Adipose tissue (tissue), 3 donors: ENCODE data around the gene GPR83. TPM values are rescaled to one million over a fixed set of nuclear protein-coding genes. Genes with fewer than 3 reads are reported as not detected.
"Not testable (repeated sequence)": the region's sequence is repeated elsewhere in the genome, so short reads cannot be mapped to it uniquely, and the experiment has no call there.

Source experiments
- H3K27ac ChIP-seq: one replicate; pipeline ENCODE4 v1.5.1; 2013; ENCODE audit warnings: low read depth, low read length
- WGBS, 3 donors: extraction: QIAGEN DNeasy Blood & Tissue Kit; methylation state at CpG; one replicate each; pipeline ENCODE4 v1.1.7; 2013; 5-methylcytosine and 5-hydroxymethylcytosine counted together
- polyA plus RNA-seq, 3 donors: library from polyadenylated mRNA; stranded (reverse); fragments of 200-250 nt; gene quantifications; one replicate each; pipeline ENCODE4 v1.2.3, GENCODE V29; 2013
- donor health status: healthy with polysubstance abuse.
- donor health status: Bipolar disorder and iron deficiency.
- donor health status: healthy.

Gene GPR83
- polyA plus RNA-seq, 3 donors = 0.01 to 0.56 (median 0.03) TPM

DNA sequence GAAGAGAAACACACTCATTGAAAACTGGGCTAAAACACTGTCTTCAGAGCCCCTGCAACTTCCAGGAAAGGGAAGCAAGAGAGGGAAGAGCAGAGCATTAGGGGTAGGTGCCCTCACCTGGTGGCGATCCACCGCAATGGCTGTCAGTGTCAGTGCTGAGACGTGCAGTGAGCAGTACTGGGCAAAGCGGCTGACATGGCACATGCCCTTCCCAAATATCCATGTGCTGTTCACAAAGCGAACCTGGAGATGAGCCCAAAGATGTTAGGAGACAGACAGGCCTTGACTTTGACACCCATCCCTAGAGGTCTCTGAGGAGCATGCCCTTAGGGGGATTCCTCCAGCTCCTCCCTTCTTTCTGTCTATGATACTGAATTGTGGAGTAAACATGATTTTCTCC is 4.9 kb downstream of the GPR83 start:
- WGBS, 3 donors = 89 to 90% (median 89%) methylated on average over 5 of the region's 5 CpGs

DNA sequence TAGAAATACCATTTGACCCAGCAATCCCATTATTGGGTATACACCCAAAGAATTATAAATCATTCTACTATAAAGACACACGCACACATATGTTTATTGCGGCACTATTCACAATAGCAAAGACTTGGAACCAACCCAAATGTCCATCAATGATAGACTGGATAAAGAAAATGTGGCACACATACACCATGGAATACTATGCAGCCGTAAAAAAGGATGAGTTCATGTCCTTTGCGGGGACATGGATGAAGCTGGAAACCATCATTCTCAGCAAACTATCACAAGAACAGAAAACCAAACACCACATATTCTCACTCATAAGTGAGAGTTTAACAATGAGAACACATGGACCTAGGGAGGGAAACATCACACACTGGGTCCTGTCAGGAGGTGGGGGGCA is 9.3 kb downstream of the GPR83 start:
- WGBS, 3 donors = 84 to 96% (median 89%) methylated on average over 3 to 4 of the region's 4 CpGs
- not testable (repeated sequence) for H3K27ac ChIP-seq

More for the DNA sequence above, 4.9 kb downstream of the GPR83 start:
- no peak overlapping the region for H3K27ac ChIP-seq

DNA sequence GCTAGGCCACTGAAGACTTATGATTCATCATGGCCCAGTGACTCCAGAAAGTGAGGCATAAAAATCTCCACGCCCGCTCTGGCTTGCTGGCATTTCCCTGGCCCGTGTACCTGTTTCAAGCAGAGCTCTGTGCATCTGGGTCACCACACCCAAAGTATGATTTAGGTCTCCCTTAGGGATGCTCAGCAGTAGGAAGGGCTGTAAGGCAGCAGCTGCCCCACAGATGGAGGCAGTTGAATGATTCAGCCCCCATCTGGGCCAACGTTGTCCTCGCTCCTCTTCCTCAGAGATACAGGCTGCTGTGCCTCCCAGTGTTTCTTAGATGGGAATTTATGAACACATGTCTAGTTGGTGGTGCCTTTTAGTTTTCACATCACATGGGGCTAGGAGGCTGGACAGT is 21.6 kb downstream of the GPR83 start:
- WGBS, 3 donors = 82 to 95% (median 88%) methylated on average over 5 of the region's 5 CpGs
- H3K27ac ChIP-seq = no peak overlapping the region

DNA sequence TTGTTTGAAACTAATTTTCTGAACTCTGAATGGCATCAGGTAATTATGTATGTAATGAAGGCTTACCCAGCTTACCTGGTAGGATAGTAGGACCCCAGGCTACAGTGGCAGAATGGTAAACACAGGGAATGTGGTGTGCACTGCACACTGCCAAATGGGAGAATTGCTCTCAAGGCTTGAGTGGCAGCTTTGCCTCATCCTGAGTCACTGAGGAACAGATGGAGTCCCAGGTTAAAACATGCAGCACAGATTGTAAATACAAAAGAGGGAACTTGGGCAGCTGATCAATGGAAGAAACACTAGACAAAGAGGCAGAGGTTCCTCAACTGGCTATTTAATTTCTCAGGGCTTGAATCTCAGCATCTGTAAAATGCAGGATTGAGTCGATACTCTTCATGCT is 24.4 kb downstream of the GPR83 start:
- WGBS, 3 donors = 79 to 95% (median 85%) methylated on average over 1 of the region's 1 CpG
- no peak overlapping the region for H3K27ac ChIP-seq

DNA sequence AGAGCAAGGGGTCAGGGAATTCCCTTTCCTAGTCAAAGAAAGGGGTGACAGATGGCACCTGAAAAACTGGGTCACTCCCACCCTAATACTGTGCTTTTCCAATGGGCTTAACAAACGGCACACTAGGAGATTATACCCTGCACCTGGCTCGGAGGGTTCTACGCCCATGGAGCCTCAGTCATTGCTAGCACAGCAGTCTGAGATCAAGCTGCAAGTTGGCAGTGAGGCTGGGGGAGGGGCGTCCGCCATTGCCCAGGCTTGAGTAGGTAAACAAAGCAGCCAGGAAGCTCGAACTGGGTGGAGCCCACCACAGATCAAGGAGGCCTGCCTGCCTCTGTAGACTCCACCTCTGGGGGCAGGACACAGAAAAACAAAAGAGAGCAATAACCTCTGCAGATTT is 30.6 kb downstream of the GPR83 start:
- WGBS, 3 donors = 65 to 89% (median 71%) methylated on average over 4 to 6 of the region's 6 CpGs
- H3K27ac ChIP-seq = not testable (repeated sequence)

DNA sequence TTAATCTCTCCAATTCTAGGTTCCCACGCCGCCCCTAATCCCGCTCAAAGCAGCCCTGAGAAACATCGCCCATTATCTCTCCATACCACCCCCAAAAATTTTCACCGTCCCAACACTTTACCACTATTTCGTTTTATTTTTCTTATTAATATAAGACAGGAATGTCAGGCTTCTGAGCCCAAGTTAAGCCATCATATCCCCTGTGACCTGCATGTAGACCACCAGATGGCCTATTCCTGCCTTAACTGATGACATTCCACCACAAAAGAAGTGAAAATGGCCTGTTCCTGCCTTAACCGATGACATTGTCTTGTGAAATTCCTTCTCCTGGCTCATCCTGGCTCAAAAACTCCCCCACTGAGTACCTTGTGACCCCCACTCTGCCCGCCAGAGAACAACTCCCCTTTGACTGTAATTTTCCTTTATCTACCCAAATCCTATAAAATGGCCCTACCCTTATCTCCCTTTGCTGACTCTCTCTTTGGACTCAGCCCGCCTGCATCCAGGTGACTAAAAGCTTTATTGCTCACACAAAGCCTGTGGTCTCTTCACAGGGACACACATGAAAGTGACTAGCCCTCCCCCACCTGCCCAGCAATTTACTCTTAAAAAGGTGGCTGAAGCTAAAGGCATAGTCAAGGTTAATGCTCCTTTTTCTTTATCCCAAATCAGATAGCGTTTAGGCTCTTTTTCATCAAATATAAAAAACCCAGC is 50.2 kb downstream of the GPR83 start:
- H3K27ac ChIP-seq = not testable (repeated sequence)
- WGBS, 3 donors = 75 to 79% (median 79%) methylated on average over 5 to 9 of the region's 10 CpGs

DNA sequence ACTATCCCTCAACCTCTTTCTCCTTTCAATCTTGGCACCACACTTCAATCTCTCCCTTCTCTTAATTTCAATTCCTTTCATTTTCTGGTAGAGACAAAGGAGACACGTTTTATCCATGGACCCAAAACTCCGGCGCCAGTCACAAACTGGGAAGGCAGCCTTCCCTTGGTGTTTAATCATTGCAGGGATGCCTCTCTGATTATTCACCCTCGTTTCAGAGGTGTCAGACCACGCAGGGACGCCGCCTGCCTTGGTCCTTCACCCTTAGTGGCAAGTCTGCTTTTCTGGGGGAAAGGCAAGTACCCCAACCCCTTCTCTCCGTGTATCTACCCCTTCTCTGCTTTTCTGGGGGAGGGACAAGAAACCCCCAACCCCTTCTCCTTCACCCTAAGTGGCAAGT is 54.9 kb downstream of the GPR83 start:
- H3K27ac ChIP-seq = not testable (repeated sequence)
- 70 to 83% (median 81%) methylated on average over 7 to 8 of the region's 8 CpGs for WGBS, 3 donors

DNA sequence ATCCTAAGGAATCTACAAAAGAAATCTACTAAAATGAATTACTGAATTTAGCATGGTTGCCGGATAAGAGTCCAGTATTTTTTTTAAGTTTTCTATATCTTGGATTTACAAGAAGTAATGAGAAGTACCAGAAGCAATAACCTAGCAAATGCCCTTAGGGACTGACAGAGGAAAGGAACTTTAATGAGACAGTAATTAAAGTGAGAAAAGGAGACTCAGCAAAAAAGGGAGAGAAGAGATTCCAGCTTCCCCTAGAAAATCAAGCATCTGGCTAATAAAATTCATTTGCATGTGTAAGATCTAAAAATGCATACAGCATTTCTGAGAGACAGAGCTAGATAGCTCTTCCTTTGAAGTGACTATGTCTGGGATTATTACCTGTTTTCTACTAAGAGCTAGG is 57.7 kb downstream of the GPR83 start:
- WGBS, 3 donors = 86 to 91% (median 88%) methylated on average over 1 of the region's 1 CpG
- H3K27ac ChIP-seq = no peak overlapping the region

DNA sequence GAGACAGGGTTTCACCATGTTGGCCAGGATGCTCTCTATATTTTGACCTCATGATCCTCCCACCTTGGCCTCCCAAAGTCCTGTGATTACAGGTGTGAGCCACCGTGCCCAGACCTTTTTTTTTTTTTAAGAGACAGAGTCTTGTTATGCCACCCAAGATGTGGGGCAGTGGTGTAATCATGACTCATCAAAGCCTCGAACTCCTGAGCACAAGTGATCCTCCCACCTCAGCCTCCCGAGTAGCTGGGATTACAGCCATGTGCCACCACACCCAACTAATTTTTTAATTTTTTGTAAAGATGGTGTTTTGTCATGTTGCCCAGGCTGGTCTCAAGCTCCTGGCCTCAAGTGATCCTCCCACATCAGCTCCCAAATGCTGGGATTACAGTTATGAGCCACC is 59.0 kb downstream of the GPR83 start:
- 63 to 79% (median 66%) methylated on average over 3 of the region's 3 CpGs for WGBS, 3 donors
- H3K27ac ChIP-seq = no peak overlapping the region

DNA sequence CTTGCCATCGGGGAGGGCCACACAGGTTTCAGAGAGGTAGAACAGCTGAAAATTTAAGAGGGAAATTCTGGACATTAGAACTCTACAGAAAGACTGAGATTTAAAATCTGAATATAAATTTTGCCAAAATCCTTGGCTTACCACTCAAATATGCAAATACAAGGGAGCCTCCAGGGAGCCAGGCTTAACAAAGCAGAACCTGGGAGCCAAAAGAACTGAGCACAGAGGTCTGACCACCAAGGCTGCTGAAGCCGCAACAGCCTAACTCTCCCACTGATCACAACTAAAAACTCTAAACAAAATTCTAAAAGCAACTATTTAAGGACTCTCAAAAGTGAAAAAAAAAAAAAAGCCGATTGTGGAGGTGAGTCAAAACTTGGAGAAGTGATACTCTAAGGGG is 62.6 kb downstream of the GPR83 start:
- 76 to 81% (median 79%) methylated on average over 3 of the region's 3 CpGs for WGBS, 3 donors
- H3K27ac ChIP-seq = no peak overlapping the region

DNA sequence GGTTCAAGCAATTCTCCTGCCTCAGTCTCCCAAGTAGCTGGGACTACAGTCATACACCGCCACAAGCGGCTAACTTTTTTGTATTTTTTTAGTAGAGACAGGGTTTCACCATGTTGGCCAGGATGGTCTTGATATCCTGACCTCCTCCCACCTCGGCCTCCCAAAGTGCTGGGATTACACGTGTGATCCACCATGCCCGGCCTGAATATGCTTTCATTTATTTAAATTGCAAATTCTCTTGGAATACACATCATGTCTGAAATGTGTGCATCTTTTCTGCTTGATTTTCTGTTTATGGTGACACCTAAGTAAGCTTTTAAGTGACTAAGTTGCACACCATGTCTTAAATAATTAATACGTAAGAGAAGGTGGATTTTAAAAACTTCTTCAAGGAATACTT is 65.2 kb downstream of the GPR83 start:
- H3K27ac ChIP-seq = no peak overlapping the region
- WGBS, 3 donors = 85 to 95% (median 88%) methylated on average over 6 of the region's 6 CpGs

DNA sequence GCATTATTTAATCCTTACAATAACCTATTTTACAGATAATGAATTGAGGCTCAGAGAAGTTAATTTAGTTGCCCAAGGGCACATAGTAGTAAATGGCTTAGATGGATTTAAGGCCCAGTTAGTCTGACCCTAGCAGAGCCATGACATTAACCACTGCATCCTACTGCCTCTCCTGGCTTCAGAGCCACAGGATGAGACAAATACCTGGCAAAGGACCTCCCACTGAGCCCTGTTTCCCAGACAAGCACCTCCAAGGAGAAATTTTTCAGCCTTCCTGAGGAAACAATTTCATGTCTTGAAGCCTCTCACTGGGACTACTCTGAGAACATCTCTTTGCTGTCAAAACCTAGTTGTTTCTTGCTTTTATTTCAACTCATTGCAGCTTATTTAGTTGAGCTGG is 68.4 kb downstream of the GPR83 start:
- H3K27ac ChIP-seq = no peak overlapping the region

DNA sequence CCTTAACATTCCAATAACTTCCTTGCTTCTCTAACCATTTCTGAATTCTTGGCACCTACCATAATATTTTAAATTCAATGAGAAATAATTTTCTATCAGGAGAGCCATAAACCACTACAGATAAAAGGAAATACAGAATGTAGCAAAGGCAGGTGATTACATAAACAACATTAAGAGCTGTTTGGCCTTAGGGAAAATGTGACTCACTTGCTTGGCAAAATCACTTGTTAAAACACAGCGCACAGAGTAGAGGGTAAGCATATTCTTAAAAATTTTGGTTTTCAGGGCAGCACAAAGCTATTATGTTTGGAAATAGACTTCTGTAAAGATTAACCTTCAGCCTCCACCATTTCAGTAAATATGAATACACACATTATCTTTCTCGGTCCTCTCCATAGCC is 70.4 kb downstream of the GPR83 start:
- WGBS, 3 donors = 75 to 85% (median 82%) methylated on average over 2 of the region's 2 CpGs
- H3K27ac ChIP-seq = no peak overlapping the region

DNA sequence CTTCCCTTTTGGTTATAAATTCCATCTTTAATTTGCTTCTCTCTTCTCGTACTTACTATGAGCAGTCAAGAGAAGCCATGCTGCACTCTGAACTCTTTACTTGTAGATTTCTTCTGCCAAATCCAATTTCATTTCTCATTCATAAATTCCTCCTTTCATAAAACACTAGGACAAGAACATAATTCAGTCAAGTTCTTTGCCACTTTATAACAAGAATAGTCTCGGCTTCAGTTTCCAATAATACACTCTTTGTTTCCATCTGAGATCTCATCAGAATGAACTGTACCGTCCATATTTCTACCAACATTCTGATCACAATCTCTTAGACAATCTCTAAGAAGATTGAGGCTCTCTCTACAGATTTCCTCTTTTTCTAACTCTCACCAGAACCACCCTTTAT is 71.7 kb downstream of the GPR83 start:
- H3K27ac ChIP-seq = no peak overlapping the region
- WGBS, 3 donors = 79 to 84% (median 84%) methylated on average over 3 of the region's 3 CpGs

DNA sequence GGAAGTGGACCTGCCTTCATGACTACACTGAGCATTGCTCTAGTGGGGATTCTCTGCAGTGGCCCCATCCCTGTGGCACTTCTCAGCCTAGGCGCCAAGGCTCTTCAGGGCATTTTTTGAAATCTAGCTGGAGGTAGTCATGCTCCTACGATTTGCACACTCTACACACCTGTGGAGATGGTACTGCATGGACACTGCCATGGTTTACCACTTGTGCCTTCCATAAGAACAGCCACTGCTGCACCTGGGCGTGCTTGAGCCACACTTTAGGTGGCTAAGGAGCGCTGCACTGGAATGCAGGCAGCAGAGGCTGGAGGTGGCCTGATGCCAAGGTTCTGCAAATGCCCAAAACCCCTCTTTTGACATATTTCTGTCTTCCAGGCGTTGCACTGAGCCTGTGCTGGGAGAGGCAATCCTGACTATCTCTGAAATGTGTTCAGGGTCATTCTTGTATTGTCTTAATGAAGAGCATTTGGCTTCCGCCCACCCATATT is 72.6 kb downstream of the GPR83 start:
- WGBS, 3 donors = 65 to 76% (median 75%) methylated on average over 6 of the region's 6 CpGs
- no peak overlapping the region for H3K27ac ChIP-seq

Other genes starting within 250 kb of the GPR83 start
- not detected for gene IZUMO1R, start 96.8 kb downstream of the GPR83 start, polyA plus RNA-seq
- gene MRE11, start 92.4 kb upstream of the GPR83 start, polyA plus RNA-seq = 1 to 10 TPM; 3.9 to 7.0 (median 4.4) TPM
- gene ANKRD49, start 92.6 kb upstream of the GPR83 start, polyA plus RNA-seq = 10 to 100 TPM in 1 of 3 donors, 1 to 10 TPM in 2; 8.0 to 10.9 (median 8.7) TPM
- not detected for gene C11orf97, start 111.0 kb upstream of the GPR83 start, polyA plus RNA-seq
- 1 to 10 TPM; 1.5 to 2.7 (median 2.5) TPM for gene FUT4, start 142.5 kb upstream of the GPR83 start, polyA plus RNA-seq
- 1 to 10 TPM; 1.3 to 5.7 (median 2.9) TPM for gene PIWIL4, start 165.9 kb upstream of the GPR83 start, polyA plus RNA-seq